Neural progenitor cell (in vitro differentiated cells): Measurements from ENCODE around the gene GOLM1.

Experiments
- CTCF ChIP-seq: fragments of 200-600 bp; sonication (generic); IDR thresholded peaks from 2 replicates; pipeline ENCODE4 v1.5.1; 2017; ENCODE audit warnings: antibody characterized with exemption, mild to moderate bottlenecking
- EZH2 ChIP-seq: fragments of 200-600 bp; sonication (generic); IDR thresholded peaks from 2 replicates; pipeline ENCODE4 v1.6.1; 2017; ENCODE audit warnings: antibody characterized with exemption, mild to moderate bottlenecking, moderate library complexity

- TF ChIP-seq CTCF (no peak), EZH2 (no peak)
Measured at GRCh38 chr9:86119457-86119856, 20.1 kb upstream of the GOLM1 start.
